CD4-positive, alpha-beta T cell treated with Interleukin-21 for 1 hour (primary cell): ENCODE results near the gene CTRL.
A peak's percentile ranks its signal among the peaks of the same experiment; 100 is the strongest.
"Not testable (repeated sequence)": the region's sequence is repeated elsewhere in the genome, so short reads cannot be mapped to it uniquely, and the experiment has no call there.

Source experiments
- DNase-seq: peaks from one replicate; pipeline ENCODE4 v3.0.0-alpha.2; 2020

Gene CTRL

GRCh38 chr16:67923414-67924116 lies 8.1 kb downstream of the CTRL start:
- DNase-seq = no peak

DNA sequence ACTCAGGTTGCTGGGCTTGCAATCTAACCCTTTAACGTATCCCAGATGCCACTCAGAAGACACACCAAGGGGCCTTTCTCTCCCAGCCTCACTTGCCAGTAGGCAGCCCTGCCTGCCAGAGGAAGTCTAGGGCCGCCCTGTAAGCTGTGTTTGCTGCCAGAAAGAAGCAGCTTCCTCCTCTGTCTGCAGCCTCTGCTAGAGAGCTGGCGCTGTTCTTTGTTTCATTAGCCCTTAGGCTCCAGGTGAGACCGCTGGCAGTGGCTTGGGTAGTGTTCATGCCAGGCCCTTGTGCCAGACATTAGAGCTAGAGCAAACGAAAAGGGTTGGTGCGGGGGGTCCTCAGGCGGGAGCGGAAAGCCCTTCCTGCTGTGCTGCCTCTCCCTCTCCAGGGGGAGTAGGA lies 8.9 kb downstream of the CTRL start:
- DNase-seq = no peak

GRCh38 chr16:67922221-67922620 lies 9.4 kb downstream of the CTRL start:
- DNase-seq = no peak

GRCh38 chr16:67919622-67920221 lies 11.9 kb downstream of the CTRL start:
- DNase-seq = no peak

GRCh38 chr16:67917852-67918236 lies 13.8 kb downstream of the CTRL start:
- no peak for DNase-seq

- no peak for DNase-seq
Observed at GRCh38 chr16:67917140-67917851, 14.4 kb downstream of the CTRL start.

- no peak for DNase-seq
Observed at GRCh38 chr16:67915831-67916723, 15.6 kb downstream of the CTRL start.

GRCh38 chr16:67915496-67915769 lies 16.2 kb downstream of the CTRL start:
- not testable (repeated sequence) for DNase-seq

- no peak for DNase-seq
Observed at GRCh38 chr16:67914758-67915495, 16.7 kb downstream of the CTRL start.

- no peak for DNase-seq
Observed at GRCh38 chr16:67910158-67910557, 21.5 kb downstream of the CTRL start.

DNA sequence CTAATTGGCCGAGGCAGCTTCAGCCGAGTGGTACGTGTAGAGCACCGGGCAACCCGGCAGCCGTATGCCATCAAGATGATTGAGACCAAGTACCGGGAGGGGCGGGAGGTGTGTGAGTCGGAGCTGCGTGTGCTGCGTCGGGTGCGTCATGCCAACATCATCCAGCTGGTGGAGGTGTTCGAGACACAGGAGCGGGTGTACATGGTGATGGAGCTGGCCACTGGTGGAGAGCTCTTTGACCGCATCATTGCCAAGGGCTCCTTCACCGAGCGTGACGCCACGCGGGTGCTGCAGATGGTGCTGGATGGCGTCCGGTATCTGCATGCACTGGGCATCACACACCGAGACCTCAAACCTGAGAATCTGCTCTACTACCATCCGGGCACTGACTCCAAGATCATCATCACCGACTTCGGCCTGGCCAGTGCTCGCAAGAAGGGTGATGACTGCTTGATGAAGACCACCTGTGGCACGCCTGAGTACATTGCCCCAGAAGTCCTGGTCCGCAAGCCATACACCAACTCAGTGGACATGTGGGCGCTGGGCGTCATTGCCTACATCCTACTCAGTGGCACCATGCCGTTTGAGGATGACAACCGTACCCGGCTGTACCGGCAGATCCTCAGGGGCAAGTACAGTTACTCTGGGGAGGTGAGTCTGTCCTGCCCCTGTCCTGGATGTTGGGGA lies 22.5 kb downstream of the CTRL start:
- no peak for DNase-seq

DNA sequence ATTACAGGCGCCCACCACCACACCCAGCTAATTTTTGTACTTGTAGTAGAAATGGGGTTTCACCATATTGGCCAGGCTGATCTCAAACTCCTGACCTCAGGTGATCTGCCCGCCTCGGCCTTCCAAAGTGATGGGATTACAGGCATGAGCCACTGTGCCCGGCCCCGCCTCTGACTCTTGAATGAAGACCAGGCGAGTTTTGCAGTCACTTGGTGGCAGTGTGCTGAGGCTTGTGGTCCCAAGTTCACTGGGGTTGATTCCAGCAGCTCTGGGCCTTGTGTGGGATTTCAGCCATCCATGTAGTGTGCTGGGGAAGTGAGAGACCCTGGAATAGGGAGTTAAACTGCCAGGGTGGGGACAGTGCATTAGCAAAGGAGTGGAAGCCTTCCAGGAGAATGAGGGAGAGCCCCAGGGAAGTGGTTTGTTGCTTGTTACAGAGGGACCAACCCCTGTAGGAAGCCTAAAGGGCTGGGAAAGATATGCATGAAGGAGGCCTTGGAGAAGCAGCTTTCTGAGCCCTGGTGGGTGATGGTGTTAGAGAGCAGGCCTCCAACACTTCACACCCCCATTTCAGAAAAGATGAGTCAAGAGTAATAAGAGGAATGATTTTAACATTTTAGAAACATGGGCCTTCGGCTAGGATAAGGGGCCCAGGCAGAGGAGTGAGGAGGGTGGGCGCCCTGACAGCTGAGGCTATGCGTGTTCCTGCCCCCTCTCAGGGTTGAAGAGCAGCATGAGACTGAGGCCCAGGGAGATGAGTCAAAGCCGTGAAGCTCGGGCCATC lies 24.1 kb downstream of the CTRL start:
- no peak for DNase-seq

- DNase-seq = no peak
Observed at GRCh38 chr16:67902831-67903230, 28.8 kb downstream of the CTRL start.

GRCh38 chr16:67901734-67902133 lies 29.9 kb downstream of the CTRL start:
- no peak for DNase-seq

GRCh38 chr16:67897231-67897630 lies 34.4 kb downstream of the CTRL start:
- no peak for DNase-seq

- DNase-seq = no peak
Observed at GRCh38 chr16:67893743-67894399, 37.8 kb downstream of the CTRL start.

GRCh38 chr16:67892899-67893742 lies 38.5 kb downstream of the CTRL start, which contains the start of gene PSKH1:
Gene PSKH1, plus strand, starts transcription at chr16:67893254. Its CDS starts 15,496 bp downstream, at chr16:67908750.
- DNase-seq = peak; percentile 93

DNA sequence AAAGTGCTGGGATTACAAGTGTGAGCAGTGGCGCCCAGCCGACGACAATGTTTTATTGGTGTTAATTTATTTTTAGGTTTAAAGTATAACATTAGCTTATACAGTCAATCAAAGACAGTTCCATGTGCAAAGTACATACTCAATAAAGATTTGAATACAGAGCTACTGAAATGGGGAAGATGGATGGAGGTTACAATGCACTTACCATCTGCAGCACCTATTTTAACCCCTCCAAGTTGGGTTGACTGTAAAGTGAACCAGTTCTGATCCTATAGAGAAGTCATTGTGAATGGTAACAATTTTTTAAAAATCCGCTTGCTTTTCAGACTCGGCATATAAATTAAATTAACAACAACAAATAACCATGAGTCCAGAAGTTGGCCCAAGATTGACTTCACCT lies 39.3 kb downstream of the CTRL start:
- no peak for DNase-seq

DNA sequence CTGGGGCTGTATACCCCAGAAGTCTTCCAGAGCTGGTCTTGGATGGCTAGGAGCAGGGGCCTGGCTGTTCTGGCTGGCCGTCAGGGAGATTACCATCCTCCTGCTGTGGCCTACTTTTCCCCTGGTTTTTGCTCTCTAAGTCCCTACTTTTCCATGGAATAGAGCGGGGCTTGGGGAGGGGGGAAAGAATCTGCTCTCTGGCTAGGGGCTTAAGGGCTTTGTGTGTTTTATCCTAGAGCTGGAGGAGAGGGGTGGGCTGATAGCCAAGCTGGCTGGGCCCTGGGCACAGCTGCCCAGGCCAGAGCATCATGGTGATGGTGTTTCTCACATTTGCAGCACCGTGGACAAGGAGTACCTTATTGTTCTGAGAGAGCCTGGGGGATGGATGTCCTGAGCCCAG lies 43.3 kb downstream of the CTRL start:
- DNase-seq = no peak

- DNase-seq = no peak
Observed at GRCh38 chr16:67886387-67886786, 45.3 kb downstream of the CTRL start.
